ENCODE results near the gene TMEM235. TPM values are rescaled to one million over a fixed set of nuclear protein-coding genes. Genes with fewer than 3 reads are reported as not detected.

Gene TMEM235
- total RNA-seq, 2 donors from 2014 or later = not detected

DNA sequence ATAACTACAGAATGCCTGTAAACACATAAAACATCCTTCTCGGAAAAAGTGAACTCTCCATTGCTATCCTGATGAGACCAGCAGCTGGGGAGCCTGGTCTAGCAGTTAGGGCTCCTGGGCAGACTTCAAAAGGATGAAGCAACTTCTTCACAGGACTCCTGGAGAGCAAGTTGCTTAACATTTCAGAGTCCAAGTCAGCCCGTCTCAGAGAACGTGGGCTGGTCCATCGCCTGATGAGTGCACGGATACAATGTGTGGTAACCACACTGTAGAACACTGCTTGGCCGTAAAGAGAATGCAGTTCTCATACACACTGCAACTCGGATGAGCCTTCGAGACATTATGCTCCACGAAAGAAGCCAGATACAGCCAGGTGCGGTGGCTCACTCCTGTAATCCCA, 52.7 kb downstream of the TMEM235 start:
- intact Hi-C loops (cut with DNase I, micrococcal nuclease) = no loop called here
- no peak for ATAC-seq
- DNase-seq = no peak

- DNase-seq = no peak
- intact Hi-C loops (cut with DNase I, micrococcal nuclease) = loop anchor here in 1 of 2 donors (5.0 kb wide), 1 partner anchor 133 kb away; no protein-coding TSS in a partner anchor
- no peak for ATAC-seq
Observed at GRCh38 chr17:78289004-78289403, 57.6 kb downstream of the TMEM235 start.

DNA sequence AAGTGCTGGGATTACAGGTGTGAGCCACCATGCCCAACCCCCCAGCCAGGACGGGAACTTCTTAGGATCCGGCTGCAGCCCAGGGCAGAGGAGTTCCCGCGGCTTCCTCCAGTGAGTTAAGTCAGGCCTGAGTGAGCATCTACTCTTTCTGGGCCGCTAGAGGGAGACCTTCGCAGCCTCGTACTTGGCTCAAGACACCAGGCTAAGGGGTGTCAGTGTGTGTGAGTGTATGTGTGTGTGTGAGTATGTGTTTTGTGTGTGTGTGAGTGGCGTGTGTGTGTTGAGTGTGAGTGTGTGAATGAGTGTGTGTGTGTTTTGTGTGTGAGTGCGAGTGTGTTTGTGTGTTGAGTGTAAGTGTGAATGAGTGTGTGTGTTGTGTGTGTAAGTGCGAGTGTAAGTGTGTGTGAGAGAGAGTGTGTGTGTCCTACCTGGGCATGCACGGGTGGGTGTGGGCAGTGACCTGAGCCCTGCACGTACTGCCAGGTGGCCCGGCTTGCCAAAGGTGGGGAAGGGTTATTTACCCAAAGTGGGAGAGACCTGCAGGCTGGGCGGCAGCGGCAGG, 58.5 kb downstream of the TMEM235 start:
- ATAC-seq (peak; percentile 99), DNase-seq (peak; percentile 79 to 84)
- intact Hi-C loops (cut with DNase I, micrococcal nuclease) = loop anchor here (5.0 kb wide), 1 partner anchor 132 kb away; no protein-coding TSS in a partner anchor

Other genes with a start within 250 kb of the TMEM235 start
- gene TMC6, start 102.9 kb upstream of the TMEM235 start, total RNA-seq = 100 to 1,000 TPM in 1 of 2 donors, 10 to 100 TPM in 1; 83.5 to 119 TPM
- 1 to 10 TPM; 3.4 to 8.8 TPM for gene TMC8, start 100.9 kb upstream of the TMEM235 start, total RNA-seq
- gene C17orf99, start 85.2 kb upstream of the TMEM235 start, total RNA-seq = not detected
- gene SYNGR2, start 63.0 kb upstream of the TMEM235 start, total RNA-seq = 100 to 1,000 TPM; 173 to 188 TPM
- 10 to 100 TPM; 14.8 to 24.9 TPM for gene TK1, start 44.6 kb upstream of the TMEM235 start, total RNA-seq
- 10 to 100 TPM; 26.7 to 33.2 TPM for gene AFMID, start 44.3 kb upstream of the TMEM235 start, total RNA-seq
- 10 to 100 TPM in 1 of 2 donors, 1 to 10 TPM in 1; 3.4 to 10.1 TPM for gene BIRC5, start 17.4 kb upstream of the TMEM235 start, total RNA-seq
- gene SOCS3, start 128.4 kb downstream of the TMEM235 start, total RNA-seq = 10 to 100 TPM; 11.6 to 33.1 TPM
- gene PGS1, start 147.0 kb downstream of the TMEM235 start, total RNA-seq = 10 to 100 TPM; 37.6 to 44.5 TPM